HepG2 (cell line): Measurements from ENCODE around the gene R3HDM4. TPM values are rescaled to one million over a fixed set of nuclear protein-coding genes. Genes with fewer than 3 reads are reported as not detected.
A peak's percentile ranks its signal among the peaks of the same experiment; 100 is the strongest.

Experiments
- CBFB ChIP-seq: sonication (generic); formaldehyde crosslinking; IDR thresholded peaks from 2 replicates; pipeline ENCODE4 v1.4.0; 2020; ENCODE audit warnings: missing genetic modification reagents
- ELF4 ChIP-seq: sonication (generic); formaldehyde crosslinking; IDR thresholded peaks from 2 replicates; pipeline ENCODE4 v1.5.0; 2020; ENCODE audit warnings: missing genetic modification reagents, mild to moderate bottlenecking, moderate library complexity, borderline replicate concordance
- FOXM1 ChIP-seq: sonication (generic); formaldehyde crosslinking; IDR thresholded peaks from 2 replicates; pipeline ENCODE4 v1.5.0; 2020; ENCODE audit warnings: missing genetic modification reagents
- GFI1 ChIP-seq: sonication (generic); formaldehyde crosslinking; IDR thresholded peaks from 2 replicates; pipeline ENCODE4 v1.5.0; 2020; ENCODE audit warnings: missing genetic modification reagents, mild to moderate bottlenecking, borderline replicate concordance
- GTF3A ChIP-seq: sonication (generic); formaldehyde crosslinking; conservative IDR thresholded peaks from 2 replicates; pipeline ENCODE4 v1.4.0; 2020; ENCODE audit warnings: mild to moderate bottlenecking, missing genetic modification reagents
- HOXA9 ChIP-seq: sonication (generic); formaldehyde crosslinking; IDR thresholded peaks from 2 replicates; pipeline ENCODE4 v1.8.1; 2022; ENCODE audit warnings: missing genetic modification reagents, mild to moderate bottlenecking, moderate library complexity, borderline replicate concordance
- KLF15 ChIP-seq: sonication (generic); formaldehyde crosslinking; IDR thresholded peaks from 2 replicates; pipeline ENCODE4 v1.8.1; 2023; ENCODE audit warnings: borderline replicate concordance, mild to moderate bottlenecking, inconsistent platforms, missing genetic modification reagents, mixed read lengths
- MBD4 ChIP-seq: IDR thresholded peaks from 2 replicates; pipeline ENCODE4 v1.6.1; 2012; ENCODE audit warnings: low read length, inconsistent platforms, borderline replicate concordance
- MIER3 ChIP-seq: IDR thresholded peaks from 2 replicates; pipeline ENCODE4 v1.6.1; 2016; ENCODE audit warnings: missing compliant biosample characterization, borderline replicate concordance
- MTA1 ChIP-seq: sonication (generic); formaldehyde crosslinking; IDR thresholded peaks from 2 replicates; pipeline ENCODE4 v1.4.0; 2020; ENCODE audit warnings: missing genetic modification reagents, mild to moderate bottlenecking, borderline replicate concordance
- RFX5 ChIP-seq: IDR thresholded peaks from 2 replicates; pipeline ENCODE4 v1.6.1; 2011; ENCODE audit warnings: low read depth, low read length, improper control_type of control experiment
- TCF7L2 ChIP-seq: IDR thresholded peaks from 2 replicates; pipeline ENCODE4 v1.6.1; 2011; ENCODE audit warnings: mild to moderate bottlenecking, low read depth, low read length, moderate library complexity
- ZFP90 ChIP-seq: sonication (generic); formaldehyde crosslinking; IDR thresholded peaks from 2 replicates; pipeline ENCODE4 v1.8.0; 2022; ENCODE audit warnings: missing genetic modification reagents, mild to moderate bottlenecking, inconsistent platforms, borderline replicate concordance
- ZKSCAN5 ChIP-seq: sonication (generic); formaldehyde crosslinking; IDR thresholded peaks from 2 replicates; pipeline ENCODE4 v1.5.1; 2020; ENCODE audit warnings: mild to moderate bottlenecking, missing genetic modification reagents
- ZNF232 ChIP-seq: sonication (generic); formaldehyde crosslinking; IDR thresholded peaks from 2 replicates; pipeline ENCODE4 v1.4.0; 2020; ENCODE audit warnings: missing genetic modification reagents, borderline replicate concordance
- ZNF235 ChIP-seq: sonication (generic); formaldehyde crosslinking; IDR thresholded peaks from 2 replicates; pipeline ENCODE4 v1.8.1; 2023; ENCODE audit warnings: mild to moderate bottlenecking, missing genetic modification reagents, borderline replicate concordance
- ZNF296 ChIP-seq: sonication (generic); formaldehyde crosslinking; conservative IDR thresholded peaks from 2 replicates; pipeline ENCODE4 v1.5.0; 2020; ENCODE audit warnings: mild to moderate bottlenecking, missing genetic modification reagents
- ZNF326 ChIP-seq: sonication (generic); formaldehyde crosslinking; IDR thresholded peaks from 2 replicates; pipeline ENCODE4 v1.4.0; 2020; ENCODE audit warnings: missing genetic modification reagents, borderline replicate concordance
- ZNF44 ChIP-seq: sonication (generic); formaldehyde crosslinking; IDR thresholded peaks from 2 replicates; pipeline ENCODE4 v1.5.1; 2020; ENCODE audit warnings: mild to moderate bottlenecking, missing genetic modification reagents
- ZNF510 ChIP-seq: sonication (generic); formaldehyde crosslinking; IDR thresholded peaks from 2 replicates; pipeline ENCODE4 v1.4.0; 2020; ENCODE audit warnings: low read depth, mild to moderate bottlenecking, missing genetic modification reagents
- ZNF7 ChIP-seq: IDR thresholded peaks from 2 replicates; pipeline ENCODE4 v1.6.1; 2016; ENCODE audit warnings: missing biosample characterization, missing genetic modification reagents
- ZNF713 ChIP-seq: sonication (generic); formaldehyde crosslinking; IDR thresholded peaks from 2 replicates; pipeline ENCODE4 v1.4.0; 2020; ENCODE audit warnings: mild to moderate bottlenecking, missing genetic modification reagents
- ZNF746 ChIP-seq: sonication (generic); formaldehyde crosslinking; IDR thresholded peaks from 2 replicates; pipeline ENCODE4 v1.8.0; 2022; ENCODE audit warnings: mild to moderate bottlenecking, missing genetic modification reagents
- ZSCAN30 ChIP-seq: sonication (generic); formaldehyde crosslinking; IDR thresholded peaks from 2 replicates; pipeline ENCODE4 v1.5.0; 2020; ENCODE audit warnings: mild to moderate bottlenecking, missing genetic modification reagents
- ZZZ3 ChIP-seq: sonication (generic); formaldehyde crosslinking; IDR thresholded peaks from 2 replicates; pipeline ENCODE4 v1.4.0; 2020; ENCODE audit warnings: missing genetic modification reagents, mild to moderate bottlenecking, borderline replicate concordance
- polyA plus RNA-seq, 8 experiments: library from polyadenylated mRNA; depleted of rRNA in 3 of 8; stranded (reverse) in 7 of 8; unstranded in 1 of 8; fragments of >200 nt; fragmentation: Illumina TruSeq in 4 of 8; extraction: Trizol in 4 of 8; gene quantifications; 2 replicates each; pipeline versions ENCODE4 v1.2.1 to v1.2.3, GENCODE V29; 2011 to 2016; ENCODE audit warnings: low read depth in 4 of 8, missing spikeins in 1 of 8, mixed read lengths in 1 of 8; ENCODE audit not compliant: insufficient read depth in 1 of 8
- total RNA-seq, 5 experiments: library from RNA; depleted of rRNA; stranded (reverse); fragments of >200 nt; fragmentation: Illumina TruSeq; extraction: Trizol; gene quantifications; 2 replicates each; pipeline ENCODE4 v1.2.3, GENCODE V29; 2016; ENCODE audit warnings: low read depth in 1 of 5
- TF ChIP-seq, protein P1 (sequence below): sonication (generic); formaldehyde crosslinking; IDR thresholded peaks from 2 replicates; pipeline ENCODE4 v1.8.0; 2022; ENCODE audit warnings: mild to moderate bottlenecking, missing genetic modification reagents; ENCODE audit not compliant: insufficient replicate concordance
- TF ChIP-seq, protein P2 (sequence below): sonication (generic); formaldehyde crosslinking; IDR thresholded peaks from 2 replicates; pipeline ENCODE4 v1.5.1; 2020; ENCODE audit warnings: missing genetic modification reagents, mild to moderate bottlenecking, borderline replicate concordance
- TF ChIP-seq, protein P3 (sequence below), 2 experiments: fragments of 450-650 bp in 1 of 2; sonication (generic) in 1 of 2; formaldehyde crosslinking; IDR thresholded peaks; 2 replicates each; pipeline versions ENCODE4 v1.5.0 to v1.8.0; 2020 to 2022; ENCODE audit warnings: mild to moderate bottlenecking in 1 of 2, missing genetic modification reagents in 1 of 2

The R3HDM4 gene
- total and polyA plus RNA-seq, 2 of the 13 experiments (the other 11 are each of a cell fraction or from before 2014, with no cell fraction given), result 26.2 to 26.9 TPM

DNA sequence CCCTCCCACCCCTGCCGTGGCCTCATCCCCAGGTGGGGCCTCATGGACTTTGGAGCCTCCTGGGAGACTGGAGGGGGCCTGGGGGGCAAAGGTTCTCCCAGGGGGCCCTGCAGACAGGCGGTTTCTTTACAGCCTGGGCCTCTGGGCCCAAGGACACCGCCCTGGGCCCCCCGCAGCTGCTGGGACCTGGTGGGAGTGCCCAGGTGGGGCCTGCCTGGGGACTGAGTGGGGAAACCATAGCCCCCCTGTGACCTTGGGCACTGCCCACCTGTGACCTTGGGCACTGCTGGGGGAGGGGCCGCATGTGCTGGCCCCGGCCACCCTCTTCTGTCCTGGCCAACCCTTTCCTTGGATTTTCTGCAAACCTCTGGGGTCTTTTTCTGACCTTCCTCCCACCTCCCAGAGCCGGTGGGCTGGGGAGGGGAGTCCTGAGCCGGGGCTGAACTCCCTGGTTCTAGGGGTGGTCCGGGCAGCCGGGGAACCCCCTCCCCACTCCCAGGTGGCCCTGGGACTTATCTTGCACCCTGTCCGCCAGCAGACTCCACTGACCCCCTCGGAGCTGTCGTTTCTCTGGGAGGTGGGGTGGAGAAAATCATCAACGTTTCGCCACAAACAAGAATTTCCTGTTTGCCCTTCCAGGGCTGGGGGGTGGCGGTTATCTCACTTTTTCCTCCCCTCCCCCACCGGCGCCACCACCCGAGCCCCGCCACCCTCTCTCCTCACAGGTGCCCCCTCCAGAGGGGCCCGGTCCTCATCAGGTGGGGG, 39.8 kb upstream of the R3HDM4 start (continued):
- TF ChIP-seq GTF3A (no peak), GFI1 (CRISPR knock-in tag) (0 out of 2 replicates have a peak, but pooled peaks have one; percentile 16), ZNF713 (CRISPR knock-in tag) (no peak), FOXM1 (CRISPR knock-in tag) (no peak), ZNF7 (CRISPR knock-in tag) (no peak), ZNF510 (CRISPR knock-in tag) (no peak), ZNF44 (CRISPR knock-in tag) (0 out of 2 replicates have a peak, but pooled peaks have one; percentile 4), ELF4 (CRISPR knock-in tag) (peak; percentile 37; the same call in 1 of the 2 replicates), ZNF746 (peak; percentile 99), ZNF235 (peak; percentile 65; the same call in 1 of the 2 replicates), ZFP90 (CRISPR knock-in tag) (peak; percentile 55; the same call in 1 of the 2 replicates), ZKSCAN5 (no peak), HOXA9 (no peak), ZZZ3 (CRISPR knock-in tag) (0 out of 2 replicates have a peak, but pooled peaks have one; percentile 21), ZNF326 (0 out of 2 replicates have a peak, but pooled peaks have one; percentile 42), ZNF296 (CRISPR knock-in tag) (0 out of 2 replicates have a peak, but pooled peaks have one; percentile 45), MIER3 (CRISPR knock-in tag) (peak; percentile 98), RFX5 (no peak), ZSCAN30 (CRISPR knock-in tag) (no peak), MTA1 (peak; percentile 96), CBFB (CRISPR knock-in tag) (0 out of 2 replicates have a peak, but pooled peaks have one; percentile 68), TCF7L2 (no peak; the same call in 1 of the 2 replicates), KLF15 (CRISPR knock-in tag) (peak; percentile 95), MBD4 (no peak), ZNF232 (CRISPR knock-in tag) (peak; percentile 81; the same call in 1 of the 2 replicates)
- TF ChIP-seq, protein P1, sequence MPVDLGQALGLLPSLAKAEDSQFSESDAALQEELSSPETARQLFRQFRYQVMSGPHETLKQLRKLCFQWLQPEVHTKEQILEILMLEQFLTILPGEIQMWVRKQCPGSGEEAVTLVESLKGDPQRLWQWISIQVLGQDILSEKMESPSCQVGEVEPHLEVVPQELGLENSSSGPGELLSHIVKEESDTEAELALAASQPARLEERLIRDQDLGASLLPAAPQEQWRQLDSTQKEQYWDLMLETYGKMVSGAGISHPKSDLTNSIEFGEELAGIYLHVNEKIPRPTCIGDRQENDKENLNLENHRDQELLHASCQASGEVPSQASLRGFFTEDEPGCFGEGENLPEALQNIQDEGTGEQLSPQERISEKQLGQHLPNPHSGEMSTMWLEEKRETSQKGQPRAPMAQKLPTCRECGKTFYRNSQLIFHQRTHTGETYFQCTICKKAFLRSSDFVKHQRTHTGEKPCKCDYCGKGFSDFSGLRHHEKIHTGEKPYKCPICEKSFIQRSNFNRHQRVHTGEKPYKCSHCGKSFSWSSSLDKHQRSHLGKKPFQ, result no peak
- TF ChIP-seq, protein P2, sequence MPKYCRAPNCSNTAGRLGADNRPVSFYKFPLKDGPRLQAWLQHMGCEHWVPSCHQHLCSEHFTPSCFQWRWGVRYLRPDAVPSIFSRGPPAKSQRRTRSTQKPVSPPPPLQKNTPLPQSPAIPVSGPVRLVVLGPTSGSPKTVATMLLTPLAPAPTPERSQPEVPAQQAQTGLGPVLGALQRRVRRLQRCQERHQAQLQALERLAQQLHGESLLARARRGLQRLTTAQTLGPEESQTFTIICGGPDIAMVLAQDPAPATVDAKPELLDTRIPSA (CRISPR knock-in tag), result no peak
- TF ChIP-seq, protein P3, sequence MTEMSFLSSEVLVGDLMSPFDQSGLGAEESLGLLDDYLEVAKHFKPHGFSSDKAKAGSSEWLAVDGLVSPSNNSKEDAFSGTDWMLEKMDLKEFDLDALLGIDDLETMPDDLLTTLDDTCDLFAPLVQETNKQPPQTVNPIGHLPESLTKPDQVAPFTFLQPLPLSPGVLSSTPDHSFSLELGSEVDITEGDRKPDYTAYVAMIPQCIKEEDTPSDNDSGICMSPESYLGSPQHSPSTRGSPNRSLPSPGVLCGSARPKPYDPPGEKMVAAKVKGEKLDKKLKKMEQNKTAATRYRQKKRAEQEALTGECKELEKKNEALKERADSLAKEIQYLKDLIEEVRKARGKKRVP (CRISPR knock-in tag; IDR thresholded peaks at IDR 0.05), result peak in 1 of 2 experiments; percentile 59; a peak in 1 of 4 replicates
